Activated T-helper 1 cell treated with Interleukin-2 at 50 U/mL for 16 hours (primary cell): Measurements from ENCODE around the gene RAPSN.

ENCODE experiments used
- DNase-seq: peaks from one replicate; pipeline ENCODE4 v3.0.0-alpha.2; 2020; ENCODE audit warnings: low read depth

The RAPSN gene

GRCh38 chr11:47389577-47390421, 59.1 kb downstream of the RAPSN start:
- no peak for DNase-seq

GRCh38 chr11:47388697-47389576, 60.0 kb downstream of the RAPSN start:
- DNase-seq = no peak

GRCh38 chr11:47387944-47388696, 60.8 kb downstream of the RAPSN start:
- no peak for DNase-seq
